ENCODE data around the gene UGGT2. TPM values are rescaled to one million over a fixed set of nuclear protein-coding genes. Genes with fewer than 3 reads are reported as not detected.

Gene UGGT2
- total and polyA plus RNA-seq, 7 donors, result 1.2 to 40.2 (median 32.7) TPM

DNA sequence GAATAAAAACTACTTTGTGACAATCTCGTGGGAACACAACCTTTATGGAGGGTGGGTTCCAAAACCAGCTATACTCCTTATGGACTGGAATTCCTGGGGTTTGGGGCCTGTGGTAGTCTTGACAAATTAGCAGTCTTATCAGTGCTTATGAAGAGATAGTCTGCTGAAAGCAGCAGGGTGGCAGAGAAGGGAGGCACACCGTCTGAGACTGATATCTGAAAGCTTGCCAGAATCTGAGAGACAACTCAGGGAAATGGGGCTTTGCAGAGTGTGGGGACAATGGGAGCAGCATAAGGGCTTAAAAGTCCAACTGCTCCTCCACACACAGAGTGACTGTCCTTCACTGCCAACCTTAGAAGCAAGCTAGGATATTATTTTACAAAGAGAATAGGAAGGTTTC is 95.9 kb downstream of the UGGT2 start:
- Histone ChIP-seq H3K27ac (no peak overlapping the region), H3K27me3 (no peaks in the 10 kb centered on the region), H3K36me3 (peaks cover 0 to 5% (median 0%) of the 10 kb centered on the region in 4 donors), H3K9me3 (peaks cover 0 to 8% (median 2%) of the 10 kb centered on the region in 4 donors), H3K4me3 (no peak overlapping the region), H3K4me1 (no peaks in the 10 kb centered on the region)
- whole genome bisulfite sequencing, 2 donors, result 80 to 88% methylated on average over 2 of the region's 2 CpGs
- no peak for TF ChIP-seq EP300 (IDR thresholded peaks at IDR 0.05)
- TF ChIP-seq POLR2A (IDR thresholded peaks at IDR 0.05), result no peak
- TF ChIP-seq CTCF (IDR thresholded peaks at IDR 0.05), result no peak
- no peak for TF ChIP-seq POLR2AphosphoS5 (IDR thresholded peaks at IDR 0.05)
- DNase-seq, result no peak
- intact Hi-C loops (cut with DNase I), result no loop called here

- peaks cover 0 to 5% (median 0%) of the 10 kb centered on the region in 4 donors for H3K36me3 ChIP-seq
These were observed 96.5 kb downstream of the UGGT2 start for GRCh38 chr13:95956589-95957148.

GRCh38 chr13:95955719-95956118 is 97.5 kb downstream of the UGGT2 start:
- Histone ChIP-seq H3K9me3 (no peaks in the 10 kb centered on the region), H3K27me3 (no peaks in the 10 kb centered on the region), H3K4me3 (no peak overlapping the region), H3K27ac (no peak overlapping the region), H3K36me3 (peaks cover 0 to 5% (median 0%) of the 10 kb centered on the region in 4 donors), H3K4me1 (no peaks in the 10 kb centered on the region)
- TF ChIP-seq CTCF (IDR thresholded peaks at IDR 0.05) (no peak), EP300 (IDR thresholded peaks at IDR 0.05) (no peak), POLR2A (IDR thresholded peaks at IDR 0.05) (no peak), POLR2AphosphoS5 (IDR thresholded peaks at IDR 0.05) (no peak)
- intact Hi-C loops (cut with DNase I), result no loop called here
- 71 to 87% methylated on average over 3 of the region's 3 CpGs for WGBS, 2 donors
- DNase-seq, result no peak

More at GRCh38 chr13:95956589-95957148, 96.5 kb downstream of the UGGT2 start:
- no peak for TF ChIP-seq POLR2A (IDR thresholded peaks at IDR 0.05)
- no peak for TF ChIP-seq EP300 (IDR thresholded peaks at IDR 0.05)
- no peak for TF ChIP-seq POLR2AphosphoS5 (IDR thresholded peaks at IDR 0.05)
- no peaks in the 10 kb centered on the region for H3K4me1 ChIP-seq
- no peak overlapping the region for H3K4me3 ChIP-seq
- no peak for DNase-seq
- no peak overlapping the region for H3K27ac ChIP-seq
- no peaks in the 10 kb centered on the region for H3K27me3 ChIP-seq
- intact Hi-C loops (cut with DNase I), result no loop called here
- peaks cover 0 to 8% (median 2%) of the 10 kb centered on the region in 4 donors for H3K9me3 ChIP-seq

GRCh38 chr13:95955255-95955654 is 97.9 kb downstream of the UGGT2 start:
- Histone ChIP-seq H3K4me3 (no peak overlapping the region), H3K27me3 (no peaks in the 10 kb centered on the region), H3K4me1 (no peaks in the 10 kb centered on the region), H3K9me3 (no peaks in the 10 kb centered on the region), H3K36me3 (peaks cover 0 to 5% (median 0%) of the 10 kb centered on the region in 4 donors), H3K27ac (no peak overlapping the region)
- intact Hi-C loops (cut with DNase I), result no loop called here
- no peak for DNase-seq
- TF ChIP-seq POLR2A (IDR thresholded peaks at IDR 0.05), result no peak
- no peak for TF ChIP-seq POLR2AphosphoS5 (IDR thresholded peaks at IDR 0.05)
- 75 to 85% methylated on average over 3 of the region's 3 CpGs for WGBS, 2 donors

GRCh38 chr13:95954266-95954665 is 98.9 kb downstream of the UGGT2 start:
- no peak for TF ChIP-seq POLR2AphosphoS5 (IDR thresholded peaks at IDR 0.05)
- no peak for TF ChIP-seq EP300 (IDR thresholded peaks at IDR 0.05)
- no peak for TF ChIP-seq CTCF (IDR thresholded peaks at IDR 0.05)
- TF ChIP-seq POLR2A (IDR thresholded peaks at IDR 0.05), result no peak
- Histone ChIP-seq H3K4me1 (no peaks in the 10 kb centered on the region), H3K4me3 (no peak overlapping the region), H3K9me3 (no peaks in the 10 kb centered on the region), H3K27ac (no peak overlapping the region), H3K36me3 (peaks cover 0 to 11% (median 0%) of the 10 kb centered on the region in 4 donors), H3K27me3 (no peaks in the 10 kb centered on the region)
- intact Hi-C loops (cut with DNase I), result no loop called here
- DNase-seq, result no peak

DNA sequence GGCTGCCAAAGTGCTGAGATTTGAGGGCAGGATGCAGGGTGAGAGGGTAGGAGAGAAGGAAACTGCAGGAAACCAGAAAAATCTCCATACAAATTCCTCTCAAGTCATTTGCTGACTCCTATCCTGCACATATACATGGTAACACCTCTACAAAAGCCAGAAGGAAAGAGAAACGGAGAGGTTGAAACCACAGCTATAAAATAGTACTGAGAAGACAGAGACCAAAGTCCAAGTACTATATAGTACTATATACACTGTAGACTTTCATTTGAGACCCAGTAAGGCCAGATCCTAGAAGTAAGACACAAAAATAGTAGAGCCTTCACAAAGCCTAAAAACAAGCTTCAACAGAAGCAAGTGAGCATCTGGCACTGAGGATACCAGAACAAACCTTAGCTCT is 103.1 kb downstream of the UGGT2 start:
- TF ChIP-seq EP300 (IDR thresholded peaks at IDR 0.05), result no peak
- no peak for TF ChIP-seq POLR2A (IDR thresholded peaks at IDR 0.05)
- TF ChIP-seq CTCF (IDR thresholded peaks at IDR 0.05), result no peak
- no peak for TF ChIP-seq POLR2AphosphoS5 (IDR thresholded peaks at IDR 0.05)
- no peaks in the 10 kb centered on the region for H3K27me3 ChIP-seq
- H3K36me3 ChIP-seq, result peaks cover 0 to 25% (median 3%) of the 10 kb centered on the region in 4 donors
- H3K4me1 ChIP-seq, result no peaks in the 10 kb centered on the region
- H3K27ac ChIP-seq, result no peak overlapping the region
- no peaks in the 10 kb centered on the region for H3K9me3 ChIP-seq
- intact Hi-C loops (cut with DNase I), result no loop called here
- no peak for DNase-seq
- H3K4me3 ChIP-seq, result no peak overlapping the region
- 19 to 65% methylated on average over 1 of the region's 1 CpG for WGBS, 2 donors
